Measurements from ENCODE around the gene PDLIM1. TPM values are rescaled to one million over a fixed set of nuclear protein-coding genes. Genes with fewer than 3 reads are reported as not detected.

The PDLIM1 gene
- total and polyA plus RNA-seq, 9 of the 15 experiments (the other 6 are each of a cell fraction or from before 2014, with no cell fraction given), result 19.8 to 164 (median 39.1) TPM

DNA sequence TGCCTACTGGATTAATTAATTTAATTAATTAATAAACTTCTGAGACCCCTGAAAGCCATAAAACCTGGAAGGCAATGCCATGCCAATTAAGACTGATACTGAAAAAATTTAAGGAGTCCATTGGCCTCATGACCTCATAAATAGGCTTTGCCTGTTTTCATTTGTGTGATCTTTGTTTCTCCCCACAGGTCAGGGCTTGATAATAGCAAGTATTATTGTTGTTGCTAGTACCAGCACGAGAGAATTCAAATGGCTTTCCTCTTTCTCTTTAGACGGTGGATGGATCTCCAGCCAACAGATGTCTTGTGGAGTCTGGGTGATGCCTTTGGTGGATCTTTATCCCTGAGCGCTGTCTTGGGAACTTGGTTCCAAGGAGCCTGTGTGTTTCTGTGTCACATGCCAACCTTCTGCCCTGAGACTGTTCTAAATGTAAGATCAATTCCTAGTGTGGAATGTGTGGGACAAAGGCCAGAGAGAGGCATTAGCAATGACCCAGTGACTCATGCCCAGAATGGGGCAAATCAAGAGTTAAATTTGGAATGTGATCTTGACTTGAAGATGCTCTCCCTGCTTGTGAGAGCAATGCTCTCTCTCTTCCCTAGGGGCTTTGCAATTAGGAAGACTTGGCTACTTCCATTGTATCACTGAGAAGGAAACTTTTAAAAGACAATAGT lies 79.1 kb downstream of the PDLIM1 start:
- no peaks in the 10 kb centered on the region for H3K9me1 ChIP-seq (ENCODE audit: control insufficient read depth, insufficient read depth, low read length)
- ChIA-PET CTCF (ENCODE audit: low intra/inter-chr PET ratio) (no interaction called here), POLR2A (interaction anchor here (0.7 kb wide), 1 partner anchor 331 kb away, joined by 3 read pairs; no protein-coding TSS in a partner anchor)
- H4K20me1 ChIP-seq (replicated peaks; ENCODE audit: control insufficient read depth, insufficient read depth, low read length), result no peaks in the 10 kb centered on the region
- H2AFZ ChIP-seq (ENCODE audit: low read depth, low read length), result no peak overlapping the region
- in situ Hi-C loops (cut with MboI) (no loop called here), intact Hi-C loops (cut with micrococcal nuclease) (no loop called here)
- DNase-seq (ENCODE audit: extremely low read depth in 1 of 4, low spot score in 3 of 4) (no peak), FAIRE-seq (no peak), ATAC-seq (no peak)
- no peak overlapping the region for H3K4me2 ChIP-seq (ENCODE audit: insufficient read depth, low read length)
- H3K4me3 ChIP-seq, result no peak overlapping the region
- WGBS (ENCODE audit: insufficient coverage, low coverage, missing lambda C conversion rate), result 5% methylated on average over 3 of the region's 3 CpGs
- no peak overlapping the region for H3K9ac ChIP-seq (ENCODE audit: insufficient read depth in 1 of 2, low read depth in 2 of 2, low read length in 2 of 2)
- no peak overlapping the region for H3K27ac ChIP-seq (ENCODE audit: extremely low read depth, low read depth, low read length)
- H3K4me1 ChIP-seq (replicated peaks in 1 of 2; ENCODE audit: control insufficient read depth in 2 of 2, insufficient read depth in 2 of 2, low read length in 2 of 2), result no peaks in the 10 kb centered on the region; a peak in 1 of 5 replicates
- BruUV-seq (replicated peaks), result no TSS peak
- no peaks in the 10 kb centered on the region for H3K36me3 ChIP-seq (ENCODE audit: control insufficient read depth, insufficient read depth, low read length)
- no peaks in the 10 kb centered on the region; a peak in 1 of 5 replicates for H3K27me3 ChIP-seq (ENCODE audit: control insufficient read depth in 2 of 2, insufficient read depth in 2 of 2, low read length in 2 of 2)
- no peaks in the 10 kb centered on the region for H3K9me3 ChIP-seq (replicated peaks; ENCODE audit: control insufficient read depth, insufficient read depth, low read depth, low read length)
- no peaks in the 10 kb centered on the region for H3K79me2 ChIP-seq (ENCODE audit: control insufficient read depth, insufficient read depth, low read length)
- TF ChIP-seq PHF20 (IDR thresholded peaks at IDR 0.05; ENCODE audit: partially characterized antibody) (no peak), ZC3H11A (IDR thresholded peaks at IDR 0.05; ENCODE audit: low read depth, low read length) (no peak), TCF7L2 (IDR thresholded peaks at IDR 0.05; ENCODE audit: low read depth, low read length) (no peak), ZC3H4 (CRISPR knock-in tag; IDR thresholded peaks at IDR 0.05; ENCODE audit: borderline replicate concordance) (no peak), FOS (IDR thresholded peaks at IDR 0.05; ENCODE audit: extremely low read depth, insufficient read length) (no peak), RFX1 (IDR thresholded peaks at IDR 0.05) (no peak), ZSCAN32 (CRISPR knock-in tag; IDR thresholded peaks at IDR 0.05) (no peak), MEF2A (IDR thresholded peaks at IDR 0.05; ENCODE audit: control insufficient read depth, low read depth, low read length) (no peak), ZNF785 (CRISPR knock-in tag; IDR thresholded peaks at IDR 0.05) (no peak), XRCC5 (IDR thresholded peaks at IDR 0.05; ENCODE audit: low read depth, low read length) (no peak)
- TF ChIP-seq, protein P1, sequence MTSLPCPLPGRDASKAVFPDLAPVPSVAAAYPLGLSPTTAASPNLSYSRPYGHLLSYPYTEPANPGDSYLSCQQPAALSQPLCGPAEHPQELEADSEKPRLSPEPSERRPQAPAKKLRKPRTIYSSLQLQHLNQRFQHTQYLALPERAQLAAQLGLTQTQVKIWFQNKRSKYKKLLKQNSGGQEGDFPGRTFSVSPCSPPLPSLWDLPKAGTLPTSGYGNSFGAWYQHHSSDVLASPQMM (CRISPR knock-in tag; IDR thresholded peaks at IDR 0.05), result no peak
- TF ChIP-seq, protein P2, sequence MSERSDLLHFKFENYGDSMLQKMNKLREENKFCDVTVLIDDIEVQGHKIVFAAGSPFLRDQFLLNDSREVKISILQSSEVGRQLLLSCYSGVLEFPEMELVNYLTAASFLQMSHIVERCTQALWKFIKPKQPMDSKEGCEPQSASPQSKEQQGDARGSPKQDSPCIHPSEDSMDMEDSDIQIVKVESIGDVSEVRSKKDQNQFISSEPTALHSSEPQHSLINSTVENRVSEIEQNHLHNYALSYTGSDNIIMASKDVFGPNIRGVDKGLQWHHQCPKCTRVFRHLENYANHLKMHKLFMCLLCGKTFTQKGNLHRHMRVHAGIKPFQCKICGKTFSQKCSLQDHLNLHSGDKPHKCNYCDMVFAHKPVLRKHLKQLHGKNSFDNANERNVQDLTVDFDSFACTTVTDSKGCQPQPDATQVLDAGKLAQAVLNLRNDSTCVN (CRISPR knock-in tag; IDR thresholded peaks at IDR 0.05), result no peak
- TF ChIP-seq, protein P3, sequence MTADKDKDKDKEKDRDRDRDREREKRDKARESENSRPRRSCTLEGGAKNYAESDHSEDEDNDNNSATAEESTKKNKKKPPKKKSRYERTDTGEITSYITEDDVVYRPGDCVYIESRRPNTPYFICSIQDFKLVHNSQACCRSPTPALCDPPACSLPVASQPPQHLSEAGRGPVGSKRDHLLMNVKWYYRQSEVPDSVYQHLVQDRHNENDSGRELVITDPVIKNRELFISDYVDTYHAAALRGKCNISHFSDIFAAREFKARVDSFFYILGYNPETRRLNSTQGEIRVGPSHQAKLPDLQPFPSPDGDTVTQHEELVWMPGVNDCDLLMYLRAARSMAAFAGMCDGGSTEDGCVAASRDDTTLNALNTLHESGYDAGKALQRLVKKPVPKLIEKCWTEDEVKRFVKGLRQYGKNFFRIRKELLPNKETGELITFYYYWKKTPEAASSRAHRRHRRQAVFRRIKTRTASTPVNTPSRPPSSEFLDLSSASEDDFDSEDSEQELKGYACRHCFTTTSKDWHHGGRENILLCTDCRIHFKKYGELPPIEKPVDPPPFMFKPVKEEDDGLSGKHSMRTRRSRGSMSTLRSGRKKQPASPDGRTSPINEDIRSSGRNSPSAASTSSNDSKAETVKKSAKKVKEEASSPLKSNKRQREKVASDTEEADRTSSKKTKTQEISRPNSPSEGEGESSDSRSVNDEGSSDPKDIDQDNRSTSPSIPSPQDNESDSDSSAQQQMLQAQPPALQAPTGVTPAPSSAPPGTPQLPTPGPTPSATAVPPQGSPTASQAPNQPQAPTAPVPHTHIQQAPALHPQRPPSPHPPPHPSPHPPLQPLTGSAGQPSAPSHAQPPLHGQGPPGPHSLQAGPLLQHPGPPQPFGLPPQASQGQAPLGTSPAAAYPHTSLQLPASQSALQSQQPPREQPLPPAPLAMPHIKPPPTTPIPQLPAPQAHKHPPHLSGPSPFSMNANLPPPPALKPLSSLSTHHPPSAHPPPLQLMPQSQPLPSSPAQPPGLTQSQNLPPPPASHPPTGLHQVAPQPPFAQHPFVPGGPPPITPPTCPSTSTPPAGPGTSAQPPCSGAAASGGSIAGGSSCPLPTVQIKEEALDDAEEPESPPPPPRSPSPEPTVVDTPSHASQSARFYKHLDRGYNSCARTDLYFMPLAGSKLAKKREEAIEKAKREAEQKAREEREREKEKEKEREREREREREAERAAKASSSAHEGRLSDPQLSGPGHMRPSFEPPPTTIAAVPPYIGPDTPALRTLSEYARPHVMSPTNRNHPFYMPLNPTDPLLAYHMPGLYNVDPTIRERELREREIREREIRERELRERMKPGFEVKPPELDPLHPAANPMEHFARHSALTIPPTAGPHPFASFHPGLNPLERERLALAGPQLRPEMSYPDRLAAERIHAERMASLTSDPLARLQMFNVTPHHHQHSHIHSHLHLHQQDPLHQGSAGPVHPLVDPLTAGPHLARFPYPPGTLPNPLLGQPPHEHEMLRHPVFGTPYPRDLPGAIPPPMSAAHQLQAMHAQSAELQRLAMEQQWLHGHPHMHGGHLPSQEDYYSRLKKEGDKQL (CRISPR knock-in tag; IDR thresholded peaks at IDR 0.05; ENCODE audit: borderline replicate concordance), result no peak

All from K562 (cell line).